ENCODE measurements around the gene ARHGAP32.

GRCh38 chr11:128953151-128953550, 239.0 kb downstream of the ARHGAP32 start:
- no peak for TF ChIP-seq CTCF (IDR thresholded peaks at IDR 0.05)
- no peak for TF ChIP-seq POLR2A (IDR thresholded peaks at IDR 0.05)

Measured in lower leg skin (tissue), 3 donors.